ENCODE results near the gene NOSIP. TPM values are rescaled to one million over a fixed set of nuclear protein-coding genes. Genes with fewer than 3 reads are reported as not detected.

The NOSIP gene
- total and polyA plus RNA-seq, 2 of the 4 experiments (the other 2 are of a cell fraction) = 118 to 138 TPM

GRCh38 chr19:49579947-49580263 lies 451 bp downstream of the NOSIP start:
- BruUV-seq (replicated peaks) = TSS peak; percentile 43
- Histone ChIP-seq H4K5ac (ENCODE audit: low read depth, low read length) (no peak overlapping the region), H4K91ac (ENCODE audit: insufficient read depth, low read depth, low read length) (0 out of 2 replicates have a peak overlapping the region, but pooled peaks have one; percentile 30), H2BK120ac (ENCODE audit: low read depth, low read length) (no peak overlapping the region), H3K4me2 (ENCODE audit: low read depth, low read length) (peak overlapping the region; percentile 94), H3K4ac (ENCODE audit: low read depth, low read length) (peak overlapping the region; percentile 69), H3K56ac (ENCODE audit: extremely low read depth, insufficient read depth, low read length) (peak overlapping the region; percentile 60; the same call in 1 of the 2 replicates), H3K4me1 (ENCODE audit: control insufficient read depth, insufficient read depth, low read length) (no peaks in the 10 kb centered on the region), H4K8ac (ENCODE audit: low read depth in 2 of 2, low read length in 2 of 2) (peak overlapping the region in 1 of 2 experiments; percentile 60; a peak in 1 of 4 replicates), H3K27me3 (ENCODE audit: control insufficient read depth, insufficient read depth, low read length) (no peaks in the 10 kb centered on the region), H2BK5ac (ENCODE audit: low read depth, low read length, poor library complexity, severe bottlenecking) (peak overlapping the region; percentile 10), H2AK5ac (ENCODE audit: low read depth, low read length) (peak overlapping the region; percentile 80), H4K20me1 (ENCODE audit: insufficient read depth, low read length) (peaks cover 7% of the 10 kb centered on the region; the same call in 1 of the 2 replicates), H3K9me3 (ENCODE audit: control insufficient read depth, insufficient read depth, low read length) (no peaks in the 10 kb centered on the region), H2AK9ac (replicated peaks; ENCODE audit: low read depth, low read length, poor library complexity) (peak overlapping the region; percentile 92), H3K23ac (ENCODE audit: low read depth, low read length) (peak overlapping the region; percentile 86), H3K4me3 (ENCODE audit: insufficient read depth, low read depth, low read length) (peak overlapping the region; percentile 67), H3K14ac (replicated peaks; ENCODE audit: low read depth, low read length) (peak overlapping the region; percentile 81), H3K36me3 (ENCODE audit: control insufficient read depth, insufficient read depth, low read length) (peaks cover 3% of the 10 kb centered on the region; the same call in 1 of the 2 replicates), H3K27ac (ENCODE audit: insufficient read depth, low read length) (peak overlapping the region; percentile 36), H2BK20ac (ENCODE audit: low read depth, low read length) (no peak overlapping the region), H2AFZ (replicated peaks; ENCODE audit: low read length, poor library complexity) (peak overlapping the region; percentile 93), H2BK15ac (ENCODE audit: low read depth, low read length) (no peak overlapping the region), H3K79me1 (ENCODE audit: low read depth in 1 of 2, low read length in 2 of 2) (peaks cover 13 to 38% of the 10 kb centered on the region in 2 experiments; a peak in 3 of 4 replicates), H3K9me1 (ENCODE audit: insufficient read depth, low read length) (no peaks in the 10 kb centered on the region), H3K9ac (ENCODE audit: low read depth, low read length) (peak overlapping the region; percentile 72), H3K18ac (ENCODE audit: low read depth, low read length) (no peak overlapping the region)
- no CpG with 5 or more reads among the region's 8 CpGs for WGBS, 2 experiments (ENCODE audit: extremely low coverage in 2 of 2, insufficient read length in 1 of 2)
- dilution Hi-C loops (cut with HindIII; ENCODE audit: low sequenced_read_pairs, unreplicated experiment) = no loop called here
- in situ Hi-C loops (cut with MboI; ENCODE audit: low sequenced_read_pairs) = no loop called here
- ATAC-seq (ENCODE audit: low read depth) (no peak; the same call in 1 of the 2 replicates), DNase-seq (no peak)
- intact Hi-C loops (cut with micrococcal nuclease) = no loop called here
- ChIA-PET POLR2A (ENCODE audit: unreplicated experiment) (no interaction called here), CTCF (interaction anchor here (1.2 to 2.1 kb wide), 2 partner anchors 10 to 11 kb away, joined by 3 to 6 read pairs; partner anchors contain the start of gene PRR12)
- TF ChIP-seq CEBPB (IDR thresholded peaks at IDR 0.05; ENCODE audit: low read depth, low read length) = no peak

Measured in IMR-90 (cell line).